Testis (tissue), 3 donors: ENCODE data around the gene MATCAP1. TPM values are rescaled to one million over a fixed set of nuclear protein-coding genes. Genes with fewer than 3 reads are reported as not detected.

Source experiments
- DNase-seq: peaks from one replicate; pipeline ENCODE4 v3.0.0-alpha.2; 2019
- H3K27ac ChIP-seq, 2 donors: fragments of 200-600 bp; sonication (generic); one replicate each; pipeline ENCODE4 v1.5.1; 2019
- H3K27me3 ChIP-seq: fragments of 200-600 bp; sonication (generic); one replicate; pipeline ENCODE4 v1.5.1; 2019
- H3K36me3 ChIP-seq: fragments of 200-600 bp; sonication (generic); one replicate; pipeline ENCODE4 v1.5.1; 2017; ENCODE audit warnings: low read depth; ENCODE audit errors: missing control alignments
- H3K4me1 ChIP-seq: fragments of 200-600 bp; sonication (generic); one replicate; pipeline ENCODE4 v1.5.1; 2019
- H3K4me3 ChIP-seq, 2 donors: fragments of 200-600 bp; sonication (generic); one replicate each; pipeline ENCODE4 v1.5.1; 2017 to 2019
- H3K9me3 ChIP-seq: fragments of 200-600 bp; sonication (generic); one replicate; pipeline ENCODE4 v1.5.1; 2017
- CTCF ChIP-seq, 3 experiments: fragments of 450-650 bp in 2 of 3; fragments of 200-600 bp in 1 of 3; sonication (generic) in 1 of 3; IDR thresholded peaks; one replicate each; pipeline ENCODE4 v1.5.1; 2016 to 2019; ENCODE audit warnings: antibody characterized with exemption in 3 of 3, mild to moderate bottlenecking in 2 of 3, moderate library complexity in 1 of 3
- POLR2A ChIP-seq: fragments of 450-650 bp; IDR thresholded peaks from one replicate; pipeline ENCODE4 v1.6.1; 2017; ENCODE audit warnings: antibody characterized with exemption, mild to moderate bottlenecking, moderate library complexity
- WGBS, 2 donors: methylation state at CpG; one replicate each; pipeline ENCODE4 v1.1.5; 2018; 5-methylcytosine and 5-hydroxymethylcytosine counted together
- intact Hi-C: fragments of 100-400 bp; cut with DNase I; formaldehyde crosslinking; loops from one replicate; pipeline ENCODE4 v1.15.1; 2023; ENCODE audit warnings: low total_unique reads
- polyA plus RNA-seq: library from polyadenylated mRNA; stranded (reverse); fragments of 350-450 nt; fragmentation: Illumina TruSeq; extraction: RNeasy Lipid Tissue Mini Kit (QIAGEN cat#74804); gene quantifications from one replicate; pipeline ENCODE4 v1.2.3, GENCODE V29; 2014; ENCODE audit warnings: low read depth, low replicate concordance; ENCODE audit not compliant: insufficient read depth
- total RNA-seq, 2 donors: library from RNA; depleted of rRNA; stranded (reverse); fragments of >200 nt; gene quantifications; one replicate each; pipeline ENCODE4 v1.2.3, GENCODE V29; 2016

Gene MATCAP1
- total and polyA plus RNA-seq, 3 donors from 2014 or later: 44.6 to 89.4 (median 65.1) TPM

- TF ChIP-seq CTCF (IDR thresholded peaks at IDR 0.05) (no peak), POLR2A (no peak)
- Histone ChIP-seq H3K9me3 (no peaks in the 10 kb centered on the region), H3K36me3 (no peaks in the 10 kb centered on the region), H3K27me3 (no peaks in the 10 kb centered on the region), H3K4me1 (peaks cover 11% of the 10 kb centered on the region), H3K4me3 (no peak overlapping the region), H3K27ac (no peak overlapping the region)
- intact Hi-C loops: no loop called here
- no peak for DNase-seq
- WGBS, 2 donors: 75 to 81% methylated on average over 3 of the region's 3 CpGs
Measured at GRCh38 chr16:67223992-67224391, 40.2 kb upstream of the MATCAP1 start.

- H3K27ac ChIP-seq: no peak overlapping the region
- no peaks in the 10 kb centered on the region for H3K4me1 ChIP-seq
- no peaks in the 10 kb centered on the region for H3K36me3 ChIP-seq
- no peaks in the 10 kb centered on the region for H3K9me3 ChIP-seq
- no peak for TF ChIP-seq CTCF (IDR thresholded peaks at IDR 0.05)
- no peak for TF ChIP-seq POLR2A
- DNase-seq: no peak
- no peak overlapping the region for H3K4me3 ChIP-seq
- WGBS, 2 donors: 75% methylated on average over 18 of the region's 18 CpGs
- no peaks in the 10 kb centered on the region for H3K27me3 ChIP-seq
- intact Hi-C loops: no loop called here
Measured at GRCh38 chr16:67216612-67217490, 33.1 kb upstream of the MATCAP1 start.

GRCh38 chr16:67215706-67216105 is 31.9 kb upstream of the MATCAP1 start:
- H3K4me1 ChIP-seq: no peaks in the 10 kb centered on the region

GRCh38 chr16:67213197-67214019 is 29.6 kb upstream of the MATCAP1 start:
- no peak for DNase-seq
- 66 to 74% methylated on average over 6 to 8 of the region's 8 CpGs for WGBS, 2 donors
- no peaks in the 10 kb centered on the region for H3K36me3 ChIP-seq

More at GRCh38 chr16:67215706-67216105, 31.9 kb upstream of the MATCAP1 start:
- intact Hi-C loops: no loop called here
- H3K4me3 ChIP-seq: no peak overlapping the region
- H3K36me3 ChIP-seq: no peaks in the 10 kb centered on the region
- TF ChIP-seq CTCF (IDR thresholded peaks at IDR 0.05) (no peak), POLR2A (no peak)
- H3K27me3 ChIP-seq: no peaks in the 10 kb centered on the region
- 82% methylated on average over 5 of the region's 5 CpGs for WGBS, 2 donors
- H3K9me3 ChIP-seq: no peaks in the 10 kb centered on the region
- no peak overlapping the region for H3K27ac ChIP-seq
- no peak for DNase-seq

More at GRCh38 chr16:67213197-67214019, 29.6 kb upstream of the MATCAP1 start:
- TF ChIP-seq POLR2A: no peak
- TF ChIP-seq CTCF (IDR thresholded peaks at IDR 0.05): no peak
- Histone ChIP-seq H3K27ac (no peak overlapping the region), H3K4me3 (no peak overlapping the region), H3K4me1 (no peaks in the 10 kb centered on the region), H3K27me3 (no peaks in the 10 kb centered on the region), H3K9me3 (no peaks in the 10 kb centered on the region)
- intact Hi-C loops: no loop called here
